Neural cell (in vitro differentiated cells): ENCODE results near the gene PPP6R1. TPM values are rescaled to one million over a fixed set of nuclear protein-coding genes. Genes with fewer than 3 reads are reported as not detected.

ENCODE experiments used
- H2AFZ ChIP-seq: fragments of 200-600, 300-800 bp; sonication (generic), shearing (Covaris generic); 2 replicates; pipeline ENCODE4 v1.6.0; 2014; ENCODE audit warnings: low read depth, mild to moderate bottlenecking, antibody characterized with exemption, low read length, moderate library complexity
- H3F3A ChIP-seq: fragments of 200-600 bp; shearing (Covaris generic); 2 replicates; pipeline ENCODE4 v1.6.1; 2016; ENCODE audit warnings: mild to moderate bottlenecking, moderate library complexity, mixed read lengths, antibody characterized with exemption, low read length; ENCODE audit not compliant: insufficient read depth, poor library complexity, severe bottlenecking
- H3K27ac ChIP-seq: fragments of 200-600, 300-800 bp; sonication (generic), shearing (Covaris generic); 2 replicates; pipeline ENCODE4 v1.5.1; 2014; ENCODE audit warnings: mild to moderate bottlenecking, low read length, moderate library complexity
- H3K27me3 ChIP-seq: fragments of 300-800, 200-600 bp; sonication (generic), shearing (Covaris generic); 2 replicates; pipeline ENCODE4 v1.6.0; 2014; ENCODE audit warnings: mild to moderate bottlenecking, low read depth, low read length, moderate library complexity; ENCODE audit not compliant: insufficient read depth
- H3K36me3 ChIP-seq: fragments of 300-800, 200-600 bp; sonication (generic), shearing (Covaris generic); 2 replicates; pipeline ENCODE4 v1.5.1; 2014; ENCODE audit warnings: mild to moderate bottlenecking, antibody characterized with exemption, low read length, moderate library complexity; ENCODE audit not compliant: insufficient read depth
- H3K4me2 ChIP-seq: fragments of 300-800, 200-600 bp; sonication (generic), shearing (Covaris generic); 2 replicates; pipeline ENCODE4 v1.6.0; 2014; ENCODE audit warnings: mild to moderate bottlenecking, low read length
- H3K4me3 ChIP-seq: fragments of 300-800, 200-600 bp; sonication (generic), shearing (Covaris generic); 2 replicates; pipeline ENCODE4 v1.5.1; 2014; ENCODE audit warnings: mild to moderate bottlenecking, low read length, moderate library complexity
- H3K79me2 ChIP-seq: fragments of 200-600 bp; shearing (Covaris generic); replicated peaks from 2 replicates; pipeline ENCODE4 v1.6.0; 2014; ENCODE audit warnings: mild to moderate bottlenecking, low read length, moderate library complexity; ENCODE audit not compliant: insufficient read depth
- H3K9ac ChIP-seq: fragments of 300-800, 200-600 bp; sonication (generic), shearing (Covaris generic); 2 replicates; pipeline ENCODE4 v1.6.1; 2016; ENCODE audit warnings: mild to moderate bottlenecking, low read length, mixed read lengths
- H3K9me2 ChIP-seq: fragments of 200-600 bp; shearing (Covaris generic); 2 replicates; pipeline ENCODE4 v1.6.1; 2016; ENCODE audit warnings: mild to moderate bottlenecking, low read length, mixed read lengths; ENCODE audit not compliant: insufficient read depth
- H3K9me3 ChIP-seq: fragments of 200-600, 300-800 bp; sonication (generic), shearing (Covaris generic); 2 replicates; pipeline ENCODE4 v1.6.1; 2016; ENCODE audit warnings: mild to moderate bottlenecking, mixed run types, low read length, moderate library complexity, mixed read lengths
- H4K20me1 ChIP-seq: fragments of 200-600 bp; shearing (Covaris generic); 2 replicates; pipeline ENCODE4 v1.6.1; 2016; ENCODE audit warnings: mild to moderate bottlenecking, mixed run types; ENCODE audit not compliant: insufficient read depth
- CTCF ChIP-seq: fragments of 450-650 bp; IDR thresholded peaks from 2 replicates; pipeline ENCODE4 v1.5.1; 2014; ENCODE audit warnings: antibody characterized with exemption, mild to moderate bottlenecking, moderate library complexity; ENCODE audit not compliant: poor library complexity, severe bottlenecking
- EP300 ChIP-seq: fragments of 450-650 bp; conservative IDR thresholded peaks from 2 replicates; pipeline ENCODE4 v1.6.1; 2014; ENCODE audit warnings: antibody characterized with exemption, mild to moderate bottlenecking, moderate library complexity; ENCODE audit not compliant: poor library complexity, severe bottlenecking
- EZH2 ChIP-seq: fragments of 200-600, 300-800 bp; shearing (Covaris generic), sonication (generic); IDR thresholded peaks from 2 replicates; pipeline ENCODE4 v1.6.1; 2014; ENCODE audit warnings: antibody characterized with exemption, low read length, borderline replicate concordance, mild to moderate bottlenecking; ENCODE audit not compliant: insufficient read depth, poor library complexity, severe bottlenecking
- MXI1 ChIP-seq: fragments of 450-650 bp; conservative IDR thresholded peaks from 2 replicates; pipeline ENCODE4 v1.6.1; 2014; ENCODE audit warnings: antibody characterized with exemption, mild to moderate bottlenecking; ENCODE audit not compliant: poor library complexity, severe bottlenecking
- POLR2AphosphoS5 ChIP-seq: IDR thresholded peaks from 2 replicates; pipeline ENCODE4 v1.6.1; 2012
- RAD21 ChIP-seq: fragments of 450-650 bp; conservative IDR thresholded peaks from 2 replicates; pipeline ENCODE4 v1.6.1; 2014; ENCODE audit warnings: antibody characterized with exemption, mild to moderate bottlenecking, moderate library complexity
- SMC3 ChIP-seq: fragments of 450-650 bp; conservative IDR thresholded peaks from 2 replicates; pipeline ENCODE4 v1.6.1; 2014; ENCODE audit warnings: antibody characterized with exemption, mild to moderate bottlenecking, moderate library complexity; ENCODE audit not compliant: poor library complexity
- TAF1 ChIP-seq: IDR thresholded peaks from 2 replicates; pipeline ENCODE4 v1.6.1; 2012; ENCODE audit warnings: low read depth
- polyA plus RNA-seq: library from polyadenylated mRNA; depleted of rRNA; stranded (reverse); fragments of >200 nt; gene quantifications from 2 replicates; pipeline ENCODE4 v1.2.3, GENCODE V29; 2014
- TF ChIP-seq, protein P1 (sequence below): IDR thresholded peaks from 2 replicates; pipeline ENCODE4 v1.6.1; 2012; ENCODE audit warnings: borderline replicate concordance

The PPP6R1 gene
- polyA plus RNA-seq, 1 donor from 2014 or later, result 20.0 TPM

DNA sequence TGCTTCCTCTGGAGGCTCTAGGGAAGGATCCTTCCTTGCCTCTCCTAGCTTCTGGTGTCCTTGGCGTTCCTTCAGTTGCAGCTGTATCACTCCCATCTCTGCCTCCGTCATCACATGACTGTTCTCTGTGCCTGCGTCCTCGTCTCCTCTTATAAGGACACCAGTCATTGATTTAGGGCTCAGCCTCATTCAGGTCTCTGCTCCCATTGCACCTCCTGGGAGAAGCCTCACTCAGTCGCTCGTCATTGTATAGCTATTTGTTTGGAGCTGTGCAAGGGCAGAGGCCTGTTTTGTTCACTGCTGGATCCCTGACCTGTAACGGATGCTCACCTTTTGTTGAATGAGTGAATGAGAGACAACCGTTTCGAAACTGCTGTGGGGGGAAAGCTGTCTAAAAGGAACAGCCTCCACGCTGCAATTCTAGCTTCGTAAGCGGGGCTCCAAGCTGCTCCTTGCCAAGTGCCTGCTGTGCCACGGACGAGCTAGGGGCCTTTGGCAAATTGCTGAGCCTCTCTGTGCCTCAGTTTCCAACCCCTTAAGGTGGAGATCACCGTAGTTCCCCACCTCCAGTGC, 42.2 kb upstream of the PPP6R1 start:
- Histone ChIP-seq H3K4me2 (no peak overlapping the region), H3K9ac (no peak overlapping the region), H3K79me2 (no peaks in the 10 kb centered on the region), H3K9me2 (no peaks in the 10 kb centered on the region), H3K27ac (no peak overlapping the region), H3K4me3 (no peak overlapping the region), H3K9me3 (no peaks in the 10 kb centered on the region), H4K20me1 (no peaks in the 10 kb centered on the region), H3K27me3 (no peaks in the 10 kb centered on the region), H3K36me3 (no peaks in the 10 kb centered on the region), H2AFZ (no peak overlapping the region), H3F3A (no peaks in the 10 kb centered on the region)
- TF ChIP-seq MXI1 (no peak), TAF1 (no peak), EP300 (no peak), EZH2 (no peak), CTCF (no peak), RAD21 (no peak), SMC3 (no peak), POLR2AphosphoS5 (no peak)
- TF ChIP-seq, protein P1, sequence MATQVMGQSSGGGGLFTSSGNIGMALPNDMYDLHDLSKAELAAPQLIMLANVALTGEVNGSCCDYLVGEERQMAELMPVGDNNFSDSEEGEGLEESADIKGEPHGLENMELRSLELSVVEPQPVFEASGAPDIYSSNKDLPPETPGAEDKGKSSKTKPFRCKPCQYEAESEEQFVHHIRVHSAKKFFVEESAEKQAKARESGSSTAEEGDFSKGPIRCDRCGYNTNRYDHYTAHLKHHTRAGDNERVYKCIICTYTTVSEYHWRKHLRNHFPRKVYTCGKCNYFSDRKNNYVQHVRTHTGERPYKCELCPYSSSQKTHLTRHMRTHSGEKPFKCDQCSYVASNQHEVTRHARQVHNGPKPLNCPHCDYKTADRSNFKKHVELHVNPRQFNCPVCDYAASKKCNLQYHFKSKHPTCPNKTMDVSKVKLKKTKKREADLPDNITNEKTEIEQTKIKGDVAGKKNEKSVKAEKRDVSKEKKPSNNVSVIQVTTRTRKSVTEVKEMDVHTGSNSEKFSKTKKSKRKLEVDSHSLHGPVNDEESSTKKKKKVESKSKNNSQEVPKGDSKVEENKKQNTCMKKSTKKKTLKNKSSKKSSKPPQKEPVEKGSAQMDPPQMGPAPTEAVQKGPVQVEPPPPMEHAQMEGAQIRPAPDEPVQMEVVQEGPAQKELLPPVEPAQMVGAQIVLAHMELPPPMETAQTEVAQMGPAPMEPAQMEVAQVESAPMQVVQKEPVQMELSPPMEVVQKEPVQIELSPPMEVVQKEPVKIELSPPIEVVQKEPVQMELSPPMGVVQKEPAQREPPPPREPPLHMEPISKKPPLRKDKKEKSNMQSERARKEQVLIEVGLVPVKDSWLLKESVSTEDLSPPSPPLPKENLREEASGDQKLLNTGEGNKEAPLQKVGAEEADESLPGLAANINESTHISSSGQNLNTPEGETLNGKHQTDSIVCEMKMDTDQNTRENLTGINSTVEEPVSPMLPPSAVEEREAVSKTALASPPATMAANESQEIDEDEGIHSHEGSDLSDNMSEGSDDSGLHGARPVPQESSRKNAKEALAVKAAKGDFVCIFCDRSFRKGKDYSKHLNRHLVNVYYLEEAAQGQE, result no peak

DNA sequence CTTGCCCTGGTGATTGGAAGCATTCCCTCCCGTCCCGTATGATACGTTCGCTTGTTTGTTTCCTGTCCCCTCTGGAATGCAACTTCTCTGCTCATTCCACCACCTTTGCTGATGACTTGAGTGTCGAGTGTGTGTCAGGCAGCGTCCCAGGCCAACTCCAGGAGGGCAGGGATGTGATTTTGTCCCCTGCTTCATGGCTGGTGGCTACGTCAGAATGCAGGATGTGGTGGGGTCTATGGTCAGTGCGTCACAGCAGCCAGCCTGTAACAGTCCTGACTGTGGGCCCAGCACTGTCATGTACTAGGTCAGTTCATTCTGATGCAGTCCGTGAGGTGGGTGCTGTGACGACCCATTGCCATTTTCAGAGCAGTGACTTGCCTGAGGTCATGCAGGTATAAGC, 41.2 kb upstream of the PPP6R1 start:
- no peaks in the 10 kb centered on the region for H3K9me2 ChIP-seq
- H3F3A ChIP-seq, result no peaks in the 10 kb centered on the region
- H4K20me1 ChIP-seq, result no peaks in the 10 kb centered on the region
- H3K4me3 ChIP-seq, result no peak overlapping the region
- H3K9ac ChIP-seq, result no peak overlapping the region
- no peak overlapping the region for H3K27ac ChIP-seq
- no peaks in the 10 kb centered on the region for H3K27me3 ChIP-seq
- H3K79me2 ChIP-seq, result no peaks in the 10 kb centered on the region
- no peak overlapping the region for H2AFZ ChIP-seq
- H3K4me2 ChIP-seq, result no peak overlapping the region
- H3K9me3 ChIP-seq, result no peaks in the 10 kb centered on the region
- TF ChIP-seq EZH2 (no peak), MXI1 (no peak), POLR2AphosphoS5 (no peak), CTCF (no peak), EP300 (no peak), SMC3 (no peak), TAF1 (no peak), RAD21 (no peak)
- TF ChIP-seq, protein P1, result no peak
- H3K36me3 ChIP-seq, result no peaks in the 10 kb centered on the region
